SW480 (cell line): Measurements from ENCODE around the gene ENO4.

ENCODE experiments used
- DNase-seq: peaks from one replicate; pipeline ENCODE4 v3.0.0-alpha.2; 2016; ENCODE audit warnings: low spot score

The ENO4 gene

GRCh38 chr10:116868722-116869121 lies 19.4 kb downstream of the ENO4 start:
- no peak for DNase-seq

- no peak for DNase-seq
Observed at GRCh38 chr10:116870949-116871348, 21.6 kb downstream of the ENO4 start.

- DNase-seq = no peak
Observed at GRCh38 chr10:116873134-116873533, 23.8 kb downstream of the ENO4 start.

- no peak for DNase-seq
Observed at GRCh38 chr10:116875897-116876296, 26.6 kb downstream of the ENO4 start.

- no peak for DNase-seq
Observed at GRCh38 chr10:116877391-116877790, 28.1 kb downstream of the ENO4 start.

GRCh38 chr10:116878123-116878522 lies 28.8 kb downstream of the ENO4 start:
- no peak for DNase-seq

- DNase-seq = no peak
Observed at GRCh38 chr10:116879817-116880216, 30.5 kb downstream of the ENO4 start.

- peak; percentile 56 for DNase-seq
Observed at GRCh38 chr10:116880716-116881482, 31.6 kb downstream of the ENO4 start.

GRCh38 chr10:116882639-116883038 lies 33.3 kb downstream of the ENO4 start:
- no peak for DNase-seq

GRCh38 chr10:116886772-116887171 lies 37.5 kb downstream of the ENO4 start:
- no peak for DNase-seq

GRCh38 chr10:116888380-116889055 lies 39.2 kb downstream of the ENO4 start:
- DNase-seq = peak; percentile 56

- DNase-seq = no peak
Observed at GRCh38 chr10:116889066-116889465, 39.8 kb downstream of the ENO4 start.

GRCh38 chr10:116891208-116891607 lies 41.9 kb downstream of the ENO4 start:
- no peak for DNase-seq

- no peak for DNase-seq
Observed at GRCh38 chr10:116892907-116893685, 43.8 kb downstream of the ENO4 start.

- DNase-seq = no peak
Observed at GRCh38 chr10:116893686-116894037, 44.4 kb downstream of the ENO4 start.

- no peak for DNase-seq
Observed at GRCh38 chr10:116899626-116900025, 50.3 kb downstream of the ENO4 start.

- no peak for DNase-seq
Observed at GRCh38 chr10:116905845-116906210, 56.5 kb downstream of the ENO4 start.

- DNase-seq = no peak
Observed at GRCh38 chr10:116907245-116907987, 58.1 kb downstream of the ENO4 start.

GRCh38 chr10:116909307-116909706 lies 60.0 kb downstream of the ENO4 start:
- no peak for DNase-seq

GRCh38 chr10:116910910-116911309 lies 61.6 kb downstream of the ENO4 start:
- DNase-seq = no peak

GRCh38 chr10:116912162-116912561 lies 62.9 kb downstream of the ENO4 start:
- DNase-seq = no peak

GRCh38 chr10:116913695-116914094 lies 64.4 kb downstream of the ENO4 start:
- no peak for DNase-seq
